Suprapubic skin (tissue), 4 donors: ENCODE data around the gene SNW1. TPM values are rescaled to one million over a fixed set of nuclear protein-coding genes. Genes with fewer than 3 reads are reported as not detected.
"Not testable (repeated sequence)": the region's sequence is repeated elsewhere in the genome, so short reads cannot be mapped to it uniquely, and the experiment has no call there.

Experiments
- DNase-seq, 2 donors: peaks; one replicate each; pipeline ENCODE4 v3.0.0-alpha.2; 2019; ENCODE audit warnings: low spot score in 2 of 2
- H3K27ac ChIP-seq: fragments of 200-600 bp; sonication (generic); one replicate; pipeline ENCODE4 v1.5.1; 2019
- H3K27me3 ChIP-seq: fragments of 200-600 bp; sonication (generic); one replicate; pipeline ENCODE4 v1.5.1; 2019
- H3K36me3 ChIP-seq: fragments of 200-600 bp; sonication (generic); one replicate; pipeline ENCODE4 v1.5.1; 2019
- H3K4me1 ChIP-seq: fragments of 200-600 bp; sonication (generic); one replicate; pipeline ENCODE4 v1.5.1; 2019
- H3K4me3 ChIP-seq: fragments of 200-600 bp; sonication (generic); one replicate; pipeline ENCODE4 v1.5.1; 2019; ENCODE audit warnings: mild to moderate bottlenecking
- H3K9me3 ChIP-seq: fragments of 200-600 bp; sonication (generic); one replicate; pipeline ENCODE4 v1.5.1; 2019
- EP300 ChIP-seq: sonication (generic); formaldehyde crosslinking; IDR thresholded peaks from one replicate; pipeline ENCODE4 v1.6.1; 2017; ENCODE audit warnings: antibody characterized with exemption
- POLR2A ChIP-seq, 2 donors: fragments of 450-650 bp; IDR thresholded peaks; one replicate each; pipeline ENCODE4 v1.6.1; 2017; ENCODE audit warnings: antibody characterized with exemption in 2 of 2, mild to moderate bottlenecking in 2 of 2, moderate library complexity in 2 of 2
- POLR2AphosphoS5 ChIP-seq, 3 donors: sonication (generic); formaldehyde crosslinking; IDR thresholded peaks; one replicate each; pipeline ENCODE4 v1.6.1; 2017; ENCODE audit warnings: antibody characterized with exemption in 3 of 3
- WGBS: methylation state at CpG from one replicate; pipeline ENCODE4 v1.1.5; 2018; 5-methylcytosine and 5-hydroxymethylcytosine counted together
- total RNA-seq, 4 donors: library from RNA; depleted of rRNA; stranded (reverse); fragments of >200 nt; gene quantifications; one replicate each; pipeline ENCODE4 v1.1.0, GENCODE V29; 2016
- TF ChIP-seq, protein P1 (sequence below), 2 donors: fragments of 200-600 bp in 1 of 2; fragments of 450-650 bp in 1 of 2; sonication (generic) in 1 of 2; IDR thresholded peaks; one replicate each; pipeline ENCODE4 v1.5.1; 2016 to 2019; ENCODE audit warnings: antibody characterized with exemption in 2 of 2, mild to moderate bottlenecking in 1 of 2, moderate library complexity in 1 of 2

Gene SNW1
- total RNA-seq, 4 donors from 2014 or later = 48.8 to 85.1 (median 57.4) TPM

DNA sequence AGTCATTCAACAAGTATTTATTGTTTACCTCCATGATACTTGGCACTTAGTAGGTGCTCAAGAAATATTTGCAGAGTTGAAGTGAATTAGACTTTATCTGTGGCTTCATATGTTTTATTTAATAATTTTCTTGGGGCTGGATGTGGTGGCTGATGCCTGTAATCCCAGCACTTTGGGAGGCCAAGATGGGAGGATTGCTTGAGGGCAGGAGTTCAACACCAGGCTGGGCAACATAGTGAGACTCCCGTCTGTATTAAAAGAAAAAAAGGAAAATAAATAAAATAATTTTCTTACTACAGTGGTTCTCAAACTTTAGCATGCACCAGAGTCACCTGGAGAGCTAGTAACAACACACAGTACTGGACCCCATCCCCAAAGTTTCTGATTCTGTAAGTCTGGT is 39.9 kb upstream of the SNW1 start:
- WGBS = 91% methylated on average over 1 of the region's 1 CpG
- peak overlapping the region; percentile 71 for H3K4me3 ChIP-seq

DNA sequence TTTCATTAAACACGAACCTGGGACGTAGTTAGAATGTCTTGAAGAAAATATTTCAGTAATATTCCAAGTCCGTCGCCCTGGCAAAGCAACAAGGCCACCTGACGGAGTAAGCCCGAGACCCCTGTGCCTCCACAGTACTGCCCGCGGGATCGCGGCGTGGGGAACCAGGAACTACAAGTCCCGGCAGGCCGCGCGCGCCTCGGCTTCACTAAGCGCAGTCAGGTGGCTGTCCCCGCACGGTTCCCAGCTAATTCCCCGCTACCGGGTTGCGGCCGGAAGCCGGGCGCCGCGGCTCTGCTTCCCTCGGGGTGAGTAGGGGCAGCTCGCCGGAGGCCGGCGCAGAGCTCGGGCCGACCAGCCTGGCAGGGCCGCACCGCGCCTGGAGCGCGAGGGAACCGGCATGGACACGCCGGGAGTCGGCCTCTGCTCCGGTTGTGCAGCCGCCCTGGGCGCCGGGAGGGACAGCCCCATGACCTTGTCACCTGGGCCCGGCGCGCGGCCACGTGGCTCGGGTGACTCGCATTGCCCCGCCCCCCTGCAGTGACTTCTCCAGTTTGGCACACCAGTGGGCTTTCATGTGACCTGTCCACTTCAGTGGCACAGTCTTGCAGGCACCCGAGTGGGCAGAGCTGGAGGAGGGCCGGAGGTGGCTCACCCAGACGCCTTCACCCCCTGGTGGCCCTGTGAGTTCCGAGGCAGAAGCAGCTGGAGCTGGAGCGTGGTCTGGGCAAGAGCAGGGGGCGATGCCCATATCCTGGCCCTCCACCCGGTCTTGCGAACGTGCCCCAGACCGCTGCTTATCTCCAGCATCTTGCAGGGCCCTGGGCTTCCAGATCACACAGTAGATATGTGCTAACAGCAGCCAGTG is 39.1 kb upstream of the SNW1 start, which contains the start of gene ADCK1:
Gene ADCK1, plus strand, starts transcription at position 247 of the 868 bp plus-strand sequence. CDS start 18,870 bp downstream, outside the sequence.
- WGBS = under 1% methylated on average over 34 of the region's 66 CpGs
- H3K36me3 ChIP-seq = no peaks in the 10 kb centered on the region
- H3K4me3 ChIP-seq = peak within 1 kb of the TSS; percentile 71
- H3K27ac ChIP-seq = peak within 1 kb of the TSS; percentile 77
- peak; percentile 91 to 93 for DNase-seq
- no peaks in the 10 kb centered on the region for H3K27me3 ChIP-seq
- TF ChIP-seq, protein P1, sequence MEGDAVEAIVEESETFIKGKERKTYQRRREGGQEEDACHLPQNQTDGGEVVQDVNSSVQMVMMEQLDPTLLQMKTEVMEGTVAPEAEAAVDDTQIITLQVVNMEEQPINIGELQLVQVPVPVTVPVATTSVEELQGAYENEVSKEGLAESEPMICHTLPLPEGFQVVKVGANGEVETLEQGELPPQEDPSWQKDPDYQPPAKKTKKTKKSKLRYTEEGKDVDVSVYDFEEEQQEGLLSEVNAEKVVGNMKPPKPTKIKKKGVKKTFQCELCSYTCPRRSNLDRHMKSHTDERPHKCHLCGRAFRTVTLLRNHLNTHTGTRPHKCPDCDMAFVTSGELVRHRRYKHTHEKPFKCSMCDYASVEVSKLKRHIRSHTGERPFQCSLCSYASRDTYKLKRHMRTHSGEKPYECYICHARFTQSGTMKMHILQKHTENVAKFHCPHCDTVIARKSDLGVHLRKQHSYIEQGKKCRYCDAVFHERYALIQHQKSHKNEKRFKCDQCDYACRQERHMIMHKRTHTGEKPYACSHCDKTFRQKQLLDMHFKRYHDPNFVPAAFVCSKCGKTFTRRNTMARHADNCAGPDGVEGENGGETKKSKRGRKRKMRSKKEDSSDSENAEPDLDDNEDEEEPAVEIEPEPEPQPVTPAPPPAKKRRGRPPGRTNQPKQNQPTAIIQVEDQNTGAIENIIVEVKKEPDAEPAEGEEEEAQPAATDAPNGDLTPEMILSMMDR (IDR thresholded peaks at IDR 0.05) = peak; percentile 8 to 40
- no peak for TF ChIP-seq POLR2AphosphoS5 (IDR thresholded peaks at IDR 0.05)
- H3K9me3 ChIP-seq = no peaks in the 10 kb centered on the region
- H3K4me1 ChIP-seq = peaks cover 10% of the 10 kb centered on the region

More for the DNA sequence above, 39.9 kb upstream of the SNW1 start:
- DNase-seq = no peak
- TF ChIP-seq POLR2AphosphoS5 (IDR thresholded peaks at IDR 0.05) (no peak), POLR2A (IDR thresholded peaks at IDR 0.05) (no peak), EP300 (no peak)
- TF ChIP-seq, protein P1 (IDR thresholded peaks at IDR 0.05) = no peak
- Histone ChIP-seq H3K4me1 (peaks cover 10% of the 10 kb centered on the region), H3K27ac (peak overlapping the region; percentile 77), H3K27me3 (no peaks in the 10 kb centered on the region), H3K9me3 (no peaks in the 10 kb centered on the region), H3K36me3 (no peaks in the 10 kb centered on the region)

DNA sequence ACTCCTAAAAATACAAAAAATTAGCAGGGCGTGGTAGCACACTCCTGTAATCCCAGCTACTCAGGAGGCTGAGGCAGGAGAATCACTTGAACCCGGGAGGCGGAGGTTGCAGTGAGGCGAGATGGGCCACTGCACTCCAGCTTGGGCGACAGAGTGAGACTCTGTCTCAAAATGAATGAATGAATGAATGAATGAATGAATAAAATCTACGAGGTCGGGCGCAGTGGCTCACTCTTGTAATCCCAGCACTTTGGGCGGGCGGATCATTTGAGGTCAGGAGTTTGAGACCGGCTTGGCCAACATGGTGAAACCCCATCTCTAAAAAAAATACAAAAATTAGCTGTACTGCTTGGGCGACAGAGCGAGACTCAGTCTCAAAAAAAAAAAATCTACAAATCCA is 38.5 kb upstream of the SNW1 start:
- H3K36me3 ChIP-seq, H3K27ac ChIP-seq: not testable (repeated sequence)
- H3K4me3 ChIP-seq = peak overlapping the region; percentile 71

DNA sequence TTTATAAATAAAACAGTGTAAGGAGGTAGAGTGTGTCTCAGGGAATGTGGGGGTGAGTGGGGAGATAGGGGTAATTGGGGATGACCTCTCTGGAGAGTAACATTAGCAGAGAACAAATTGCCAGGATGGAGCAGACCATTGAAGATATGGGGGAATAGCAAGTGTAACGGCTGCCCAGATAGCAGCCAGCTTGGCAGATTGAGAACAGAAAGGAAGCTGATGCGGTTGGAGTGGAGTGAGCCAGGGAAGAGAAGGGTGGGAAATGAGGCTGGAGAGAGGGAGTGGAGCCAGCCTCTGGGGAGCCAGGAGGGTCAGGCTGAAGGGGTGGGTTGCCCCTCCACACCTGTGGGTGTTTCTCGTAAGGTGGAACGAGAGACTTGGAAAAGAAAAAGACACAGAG is 33.4 kb upstream of the SNW1 start:
- 67% methylated on average over 4 of the region's 4 CpGs for WGBS
- TF ChIP-seq EP300 (no peak), POLR2AphosphoS5 (IDR thresholded peaks at IDR 0.05) (no peak), POLR2A (IDR thresholded peaks at IDR 0.05) (no peak)
- TF ChIP-seq, protein P1 (IDR thresholded peaks at IDR 0.05) = no peak
- no peak for DNase-seq

More for the DNA sequence above, 38.5 kb upstream of the SNW1 start:
- not testable (repeated sequence) for H3K27me3 ChIP-seq, H3K9me3 ChIP-seq, DNase-seq, H3K4me1 ChIP-seq
- 78% methylated on average over 13 of the region's 13 CpGs for WGBS

DNA sequence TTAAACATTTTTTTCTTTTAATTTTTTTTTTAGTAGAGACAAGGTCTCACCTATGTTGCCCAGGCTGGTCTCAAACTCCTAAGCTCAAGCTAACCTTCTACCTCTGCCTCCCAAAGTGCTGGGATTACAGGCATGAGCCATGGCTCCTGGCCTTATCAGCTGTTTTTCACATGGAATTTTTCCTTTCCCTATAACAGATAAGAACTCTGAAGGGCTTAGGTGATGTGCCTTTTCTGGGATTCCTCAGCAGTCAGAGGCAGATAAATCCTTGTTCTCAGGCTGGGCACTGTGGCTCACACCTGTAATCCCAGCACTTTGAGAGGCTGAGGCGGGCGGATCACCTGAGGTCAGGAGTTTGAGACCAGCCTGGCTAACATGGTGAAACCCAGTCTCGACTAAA is 32.3 kb upstream of the SNW1 start:
- 97% methylated on average over 3 of the region's 3 CpGs for WGBS

More for the DNA sequence above, 33.4 kb upstream of the SNW1 start:
- Histone ChIP-seq H3K4me1 (peaks cover under 1% of the 10 kb centered on the region), H3K36me3 (no peaks in the 10 kb centered on the region), H3K27ac (no peak overlapping the region), H3K9me3 (no peaks in the 10 kb centered on the region), H3K27me3 (no peaks in the 10 kb centered on the region), H3K4me3 (no peak overlapping the region)

DNA sequence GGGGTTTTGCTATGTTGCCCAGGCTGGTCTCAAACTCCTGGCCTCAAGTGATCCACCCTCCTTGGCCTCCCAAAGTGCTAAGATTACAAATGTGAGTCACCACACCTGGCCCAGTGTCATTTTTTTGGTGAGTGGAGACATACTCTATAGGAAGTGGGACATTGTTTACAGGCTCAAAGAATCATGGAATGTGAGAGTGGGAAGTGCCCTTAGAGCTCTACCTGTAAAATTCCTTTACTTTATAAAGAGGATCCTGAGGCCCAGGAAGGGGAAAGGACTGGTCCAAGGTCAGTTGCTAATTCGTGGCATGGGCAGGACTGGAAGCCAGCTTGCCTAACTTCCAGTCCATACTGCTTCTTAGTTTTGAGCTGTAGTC is 30.3 kb upstream of the SNW1 start:
- TF ChIP-seq EP300 (no peak), POLR2AphosphoS5 (IDR thresholded peaks at IDR 0.05) (no peak), POLR2A (IDR thresholded peaks at IDR 0.05) (no peak)
- TF ChIP-seq, protein P1 (IDR thresholded peaks at IDR 0.05) = no peak
- WGBS = 73% methylated on average over 1 of the region's 1 CpG
- DNase-seq = no peak
- Histone ChIP-seq H3K27ac (no peak overlapping the region), H3K36me3 (no peaks in the 10 kb centered on the region), H3K27me3 (no peaks in the 10 kb centered on the region), H3K4me1 (no peaks in the 10 kb centered on the region), H3K9me3 (no peaks in the 10 kb centered on the region), H3K4me3 (no peak overlapping the region)

More for the DNA sequence above, 32.3 kb upstream of the SNW1 start:
- not testable (repeated sequence) for H3K27ac ChIP-seq, H3K4me1 ChIP-seq, DNase-seq, H3K9me3 ChIP-seq, H3K27me3 ChIP-seq, H3K4me3 ChIP-seq, H3K36me3 ChIP-seq
